HTERT RPE-1 (cell line): ENCODE results near the gene DALRD3.

Source experiments
- in situ Hi-C: fragments of 300-500 bp; cut with MboI; formaldehyde crosslinking; loops from 4 replicates; pipeline ENCODE4 v1.14.3; 2020; ENCODE audit warnings: low sequenced_read_pairs

Gene DALRD3

GRCh38 chr3:49006408-49007067 lies 11.8 kb downstream of the DALRD3 start:
- in situ Hi-C loops = no loop called here

- in situ Hi-C loops = no loop called here
Observed at GRCh38 chr3:49005998-49006397, 12.4 kb downstream of the DALRD3 start.

GRCh38 chr3:49005303-49005680 lies 13.1 kb downstream of the DALRD3 start:
- in situ Hi-C loops = no loop called here

- in situ Hi-C loops = no loop called here
Observed at GRCh38 chr3:49004352-49005302, 13.8 kb downstream of the DALRD3 start.

- in situ Hi-C loops = no loop called here
Observed at GRCh38 chr3:49001155-49001554, 17.2 kb downstream of the DALRD3 start.

- in situ Hi-C loops = no loop called here
Observed at GRCh38 chr3:48999085-48999858, 19.1 kb downstream of the DALRD3 start.

- in situ Hi-C loops = no loop called here
Observed at GRCh38 chr3:48997714-48998637, 20.4 kb downstream of the DALRD3 start.

- in situ Hi-C loops = no loop called here
Observed at GRCh38 chr3:48997102-48997635, 21.2 kb downstream of the DALRD3 start.

- in situ Hi-C loops = no loop called here
Observed at GRCh38 chr3:48996640-48997039, 21.7 kb downstream of the DALRD3 start.

GRCh38 chr3:48993834-48994233 lies 24.5 kb downstream of the DALRD3 start:
- in situ Hi-C loops = no loop called here

- in situ Hi-C loops = no loop called here
Observed at GRCh38 chr3:48991851-48992545, 26.4 kb downstream of the DALRD3 start.

- in situ Hi-C loops = no loop called here
Observed at GRCh38 chr3:48990636-48991469, 27.5 kb downstream of the DALRD3 start.

- in situ Hi-C loops = no loop called here
Observed at GRCh38 chr3:48989796-48990635, 28.4 kb downstream of the DALRD3 start, which contains the start of gene P4HTM. Gene P4HTM, plus strand, starts transcription at chr3:48990241. Its CDS starts 16 bp downstream, at chr3:48990257.

- in situ Hi-C loops = no loop called here
Observed at GRCh38 chr3:48989126-48989795, 29.1 kb downstream of the DALRD3 start.

GRCh38 chr3:48985831-48986376 lies 32.5 kb downstream of the DALRD3 start:
- in situ Hi-C loops = no loop called here

GRCh38 chr3:48984663-48985062 lies 33.7 kb downstream of the DALRD3 start:
- in situ Hi-C loops = no loop called here

GRCh38 chr3:48983096-48983495 lies 35.3 kb downstream of the DALRD3 start:
- in situ Hi-C loops = no loop called here
